ENCODE measurements around the gene KIF5C.

Gene KIF5C

GRCh38 chr2:148992448-148992847 lies 117.4 kb downstream of the KIF5C start:
- no peak for DNase-seq (ENCODE audit: low spot score)

GRCh38 chr2:148993351-148993750 lies 118.3 kb downstream of the KIF5C start:
- DNase-seq (ENCODE audit: low spot score): no peak

- DNase-seq (ENCODE audit: low spot score): no peak
Measured at GRCh38 chr2:148994341-148994740, 119.3 kb downstream of the KIF5C start.

GRCh38 chr2:148996805-148997204 lies 121.8 kb downstream of the KIF5C start:
- DNase-seq (ENCODE audit: low spot score): no peak

GRCh38 chr2:148998165-148998830 lies 123.3 kb downstream of the KIF5C start:
- DNase-seq (ENCODE audit: low spot score): no peak

- no peak for DNase-seq (ENCODE audit: low spot score)
Measured at GRCh38 chr2:148998831-148999200, 123.8 kb downstream of the KIF5C start.

- no peak for DNase-seq (ENCODE audit: low spot score)
Measured at GRCh38 chr2:148999451-148999921, 124.5 kb downstream of the KIF5C start.

- no peak for DNase-seq (ENCODE audit: low spot score)
Measured at GRCh38 chr2:149000158-149000938, 125.3 kb downstream of the KIF5C start.

GRCh38 chr2:149001496-149001895 lies 126.5 kb downstream of the KIF5C start:
- DNase-seq (ENCODE audit: low spot score): no peak

- DNase-seq (ENCODE audit: low spot score): no peak
Measured at GRCh38 chr2:149002378-149002890, 127.4 kb downstream of the KIF5C start.

- DNase-seq (ENCODE audit: low spot score): no peak
Measured at GRCh38 chr2:149002891-149003740, 128.1 kb downstream of the KIF5C start.

- DNase-seq (ENCODE audit: low spot score): peak; percentile 68
Measured at GRCh38 chr2:149004836-149005235, 129.8 kb downstream of the KIF5C start.

GRCh38 chr2:149005471-149006077 lies 130.5 kb downstream of the KIF5C start:
- no peak for DNase-seq (ENCODE audit: low spot score)

- no peak for DNase-seq (ENCODE audit: low spot score)
Measured at GRCh38 chr2:149006883-149007543, 132.0 kb downstream of the KIF5C start.

- no peak for DNase-seq (ENCODE audit: low spot score)
Measured at GRCh38 chr2:149008381-149008780, 133.4 kb downstream of the KIF5C start.

- no peak for DNase-seq (ENCODE audit: low spot score)
Measured at GRCh38 chr2:149009576-149010461, 134.8 kb downstream of the KIF5C start.

- DNase-seq (ENCODE audit: low spot score): no peak
Measured at GRCh38 chr2:149012545-149012944, 137.5 kb downstream of the KIF5C start.

GRCh38 chr2:149015501-149015900 lies 140.5 kb downstream of the KIF5C start:
- no peak for DNase-seq (ENCODE audit: low spot score)

GRCh38 chr2:149015926-149016563 lies 141.0 kb downstream of the KIF5C start:
- DNase-seq (ENCODE audit: low spot score): no peak

Data from GM03348 (cell line).